ENCODE results near the gene FSTL5.

- TF ChIP-seq POLR2A (IDR thresholded peaks at IDR 0.05) (no peak), CTCF (IDR thresholded peaks at IDR 0.05) (no peak)
Observed at GRCh38 chr4:162104459-162105124, 59.2 kb downstream of the FSTL5 start.

Data from esophagus squamous epithelium (tissue), 4 donors.